Prostate gland (tissue), 2 donors: ENCODE measurements around the gene PDE11A.

ENCODE experiments used
- CTCF ChIP-seq, 4 experiments: fragments of 200-600 bp in 2 of 4; fragments of 450-650 bp in 2 of 4; sonication (generic) in 2 of 4; IDR thresholded peaks; 1 replicate in 3 of 4; 2 replicates in 1 of 4; pipeline ENCODE4 v1.5.1; 2016 to 2019; ENCODE audit warnings: antibody characterized with exemption in 4 of 4, mild to moderate bottlenecking in 2 of 4, moderate library complexity in 2 of 4
- POLR2A ChIP-seq: fragments of 450-650 bp; IDR thresholded peaks from one replicate; pipeline ENCODE4 v1.6.1; 2016; ENCODE audit warnings: antibody characterized with exemption, mild to moderate bottlenecking

GRCh38 chr2:177717831-177718618 is 354.6 kb downstream of the PDE11A start:
- TF ChIP-seq CTCF (IDR thresholded peaks at IDR 0.05) (no peak), POLR2A (no peak)
